Gastrocnemius medialis (tissue), 4 donors: ENCODE measurements around the gene SCGN. TPM values are rescaled to one million over a fixed set of nuclear protein-coding genes. Genes with fewer than 3 reads are reported as not detected.

Source experiments
- ATAC-seq, 2 donors: fragments of 150-250 bp; one replicate each; pipeline ENCODE4 v1.9.1; 2016
- DNase-seq, 2 donors: peaks; one replicate each; pipeline ENCODE4 v3.0.0-alpha.2; 2019
- H3K27ac ChIP-seq, 4 donors: fragments of 200-600 bp; sonication (generic); 1 replicate in 1 of 4; 2 replicates in 3 of 4; pipeline ENCODE4 v1.5.1; 2016 to 2018; ENCODE audit warnings: mild to moderate bottlenecking in 2 of 4, moderate library complexity in 1 of 4
- H3K27me3 ChIP-seq, 3 donors: fragments of 200-600 bp; sonication (generic) in 2 of 3; 1 replicate in 1 of 3; 2 replicates in 2 of 3; pipeline versions ENCODE4 v1.5.1 to v1.6.0; 2016 to 2019; ENCODE audit warnings: mild to moderate bottlenecking in 1 of 3, moderate library complexity in 1 of 3
- H3K36me3 ChIP-seq, 2 donors: fragments of 200-600 bp; sonication (generic) in 1 of 2; one replicate each; pipeline ENCODE4 v1.5.1; 2017 to 2018
- H3K4me1 ChIP-seq, 2 donors: fragments of 200-600 bp; sonication (generic) in 1 of 2; one replicate each; pipeline ENCODE4 v1.5.1; 2016 to 2017; ENCODE audit warnings: mild to moderate bottlenecking in 2 of 2
- H3K4me3 ChIP-seq, 4 donors: fragments of 200-600 bp; sonication (generic) in 3 of 4; 1 replicate in 1 of 4; 2 replicates in 3 of 4; pipeline ENCODE4 v1.5.1; 2016 to 2019; ENCODE audit warnings: mild to moderate bottlenecking in 2 of 4
- H3K9me3 ChIP-seq, 3 donors: fragments of 200-600 bp; sonication (generic) in 2 of 3; 1 replicate in 1 of 3; 2 replicates in 2 of 3; pipeline ENCODE4 v1.5.1; 2016 to 2019
- CTCF ChIP-seq, 5 experiments: fragments of 450-650 bp in 3 of 5; fragments of 200-600 bp in 2 of 5; sonication (generic) in 2 of 5; IDR thresholded peaks in 4 of 5; conservative IDR thresholded peaks in 1 of 5; 1 replicate in 4 of 5; 2 replicates in 1 of 5; pipeline ENCODE4 v1.5.1; 2016 to 2019; ENCODE audit warnings: antibody characterized with exemption in 5 of 5, mild to moderate bottlenecking in 3 of 5, moderate library complexity in 3 of 5
- POLR2A ChIP-seq, 2 donors: fragments of 450-650 bp; IDR thresholded peaks; one replicate each; pipeline ENCODE4 v1.6.1; 2017; ENCODE audit warnings: antibody characterized with exemption in 2 of 2, mild to moderate bottlenecking in 2 of 2, moderate library complexity in 2 of 2
- in situ Hi-C, 4 donors: fragments of 200-750 bp; cut with MboI; loops; one replicate each; pipeline versions ENCODE4 v1.15.0 to v1.8.0; 2017; ENCODE audit warnings: low sequenced_read_pairs in 4 of 4
- intact Hi-C: fragments of 100-400 bp; cut with DNase I; formaldehyde crosslinking; loops from one replicate; pipeline ENCODE4 v1.15.1; 2023; ENCODE audit warnings: low total_unique reads
- total RNA-seq, 4 donors: library from RNA; depleted of rRNA; stranded (reverse); fragments of >200 nt; gene quantifications; one replicate each; pipeline versions ENCODE4 v1.1.0 to v1.2.3, GENCODE V29; 2016

SCGN gene
- total RNA-seq, 4 donors from 2014 or later = not detected

GRCh38 chr6:25608558-25609174 lies 43.3 kb upstream of the SCGN start:
- ATAC-seq (no peak), DNase-seq (no peak)
- in situ Hi-C loops = loop anchor here in 2 of 4 donors (10.0 to 25.0 kb wide), 2 partner anchors 334 to 346 kb away; partner anchors contain the start of gene CARMIL1 (in 1 of the 2)
- no peaks in the 10 kb centered on the region for H3K9me3 ChIP-seq
- intact Hi-C loops = loop anchor here (10.0 kb wide), 1 partner anchor 384 kb away; no protein-coding TSS in a partner anchor
- H3K4me3 ChIP-seq = no peak overlapping the region
- no peaks in the 10 kb centered on the region for H3K36me3 ChIP-seq
- TF ChIP-seq POLR2A (IDR thresholded peaks at IDR 0.05) (no peak), CTCF (IDR thresholded peaks at IDR 0.05 in 4 of 5, conservative IDR thresholded peaks at IDR 0.05 in 1 of 5) (no peak)
- no peaks in the 10 kb centered on the region for H3K27me3 ChIP-seq
- H3K27ac ChIP-seq = no peak overlapping the region
- no peaks in the 10 kb centered on the region for H3K4me1 ChIP-seq

- Histone ChIP-seq H3K4me1 (no peaks in the 10 kb centered on the region), H3K4me3 (no peak overlapping the region), H3K36me3 (no peaks in the 10 kb centered on the region), H3K9me3 (no peaks in the 10 kb centered on the region), H3K27ac (no peak overlapping the region), H3K27me3 (no peaks in the 10 kb centered on the region)
- in situ Hi-C loops (loop anchor here in 1 of 4 donors (25.0 kb wide), 1 partner anchor 350 kb away; no protein-coding TSS in a partner anchor), intact Hi-C loops (no loop called here)
- DNase-seq = no peak
- TF ChIP-seq CTCF (IDR thresholded peaks at IDR 0.05 in 4 of 5, conservative IDR thresholded peaks at IDR 0.05 in 1 of 5) = no peak
- TF ChIP-seq POLR2A (IDR thresholded peaks at IDR 0.05) = no peak
- no peak for ATAC-seq
Observed at GRCh38 chr6:25612666-25613065, 39.3 kb upstream of the SCGN start.

- intact Hi-C loops (no loop called here), in situ Hi-C loops (loop anchor here in 1 of 4 donors (25.0 kb wide), 1 partner anchor 351 kb away; no protein-coding TSS in a partner anchor)
- no peak overlapping the region for H3K4me3 ChIP-seq
- no peaks in the 10 kb centered on the region for H3K9me3 ChIP-seq
- H3K4me1 ChIP-seq = no peaks in the 10 kb centered on the region
- no peak overlapping the region for H3K27ac ChIP-seq
- H3K27me3 ChIP-seq = no peaks in the 10 kb centered on the region
- TF ChIP-seq POLR2A (IDR thresholded peaks at IDR 0.05) (no peak), CTCF (IDR thresholded peaks at IDR 0.05 in 4 of 5, conservative IDR thresholded peaks at IDR 0.05 in 1 of 5) (no peak)
- DNase-seq = no peak
- ATAC-seq = no peak
- no peaks in the 10 kb centered on the region for H3K36me3 ChIP-seq
Observed at GRCh38 chr6:25613415-25613814, 38.6 kb upstream of the SCGN start.

GRCh38 chr6:25614052-25614451 lies 38.0 kb upstream of the SCGN start:
- Histone ChIP-seq H3K4me3 (no peak overlapping the region), H3K9me3 (no peaks in the 10 kb centered on the region), H3K27ac (no peak overlapping the region), H3K36me3 (no peaks in the 10 kb centered on the region), H3K4me1 (no peaks in the 10 kb centered on the region), H3K27me3 (no peaks in the 10 kb centered on the region)
- TF ChIP-seq POLR2A (IDR thresholded peaks at IDR 0.05) = no peak
- TF ChIP-seq CTCF (IDR thresholded peaks at IDR 0.05 in 4 of 5, conservative IDR thresholded peaks at IDR 0.05 in 1 of 5) = no peak
- in situ Hi-C loops (loop anchor here in 1 of 4 donors (25.0 kb wide), 1 partner anchor 352 kb away; no protein-coding TSS in a partner anchor), intact Hi-C loops (no loop called here)
- ATAC-seq (no peak), DNase-seq (no peak)
